Measurements from ENCODE around the gene LGI4. TPM values are rescaled to one million over a fixed set of nuclear protein-coding genes. Genes with fewer than 3 reads are reported as not detected.
"Not testable (repeated sequence)": the region's sequence is repeated elsewhere in the genome, so short reads cannot be mapped to it uniquely, and the experiment has no call there.

The LGI4 gene
- polyA plus RNA-seq, 1 donor from 2014 or later, result not detected

DNA sequence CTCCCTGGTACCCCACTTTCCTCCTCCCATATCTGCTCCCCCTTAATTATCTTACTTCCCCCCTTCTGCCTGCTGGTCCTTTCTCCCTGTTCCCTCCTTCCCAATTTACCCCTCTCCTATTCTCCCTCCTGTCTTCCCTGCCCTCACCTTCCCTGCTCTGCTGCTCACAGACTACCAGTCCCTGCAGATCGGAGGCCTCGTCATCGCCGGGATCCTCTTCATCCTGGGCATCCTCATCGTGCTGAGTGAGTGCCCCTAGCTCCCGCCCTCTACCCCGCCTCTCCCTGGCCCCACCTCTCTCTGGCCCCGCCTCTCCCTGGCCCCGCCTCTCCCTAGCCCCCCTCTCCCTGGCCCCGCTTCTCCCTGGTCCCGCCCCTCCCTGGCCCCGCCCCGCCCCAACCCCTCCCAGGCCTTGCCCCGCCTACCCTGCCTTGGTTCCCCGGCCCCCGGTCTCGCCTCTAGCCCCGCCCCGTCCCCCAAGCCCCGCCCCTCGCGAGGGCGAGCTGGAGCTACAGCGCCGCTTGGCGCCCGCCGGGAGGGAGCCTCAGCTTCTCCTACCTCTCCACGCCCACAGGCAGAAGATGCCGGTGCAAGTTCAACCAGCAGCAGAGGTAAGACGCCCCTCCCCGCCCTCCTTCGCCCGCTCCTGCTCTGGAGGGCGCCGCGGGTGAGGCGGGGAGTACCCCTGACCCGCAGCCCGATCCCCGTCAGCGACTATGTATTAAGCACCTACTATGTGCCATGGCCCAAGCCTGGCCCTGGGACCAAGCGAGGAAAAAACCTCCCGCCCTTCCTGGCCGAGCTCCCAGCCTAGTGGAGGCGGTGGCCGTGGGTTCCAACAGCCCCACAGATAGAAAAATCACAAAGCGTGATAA lies 6.3 kb upstream of the LGI4 start:
- H3K27me3 Mint-ChIP-seq, result no peaks in the 10 kb centered on the region
- H3K27ac Mint-ChIP-seq, result peak overlapping the region; percentile 86 to 93 (median 92)
- H3K9me3 Mint-ChIP-seq, result no peaks in the 10 kb centered on the region
- peaks cover 1% of the 10 kb centered on the region for H3K36me3 Mint-ChIP-seq
- H3K4me1 Mint-ChIP-seq, result peaks cover 21 to 28% (median 26%) of the 10 kb centered on the region in 3 donors
- H3K4me3 Mint-ChIP-seq, result peak overlapping the region; percentile 81 to 95 (median 92)

DNA sequence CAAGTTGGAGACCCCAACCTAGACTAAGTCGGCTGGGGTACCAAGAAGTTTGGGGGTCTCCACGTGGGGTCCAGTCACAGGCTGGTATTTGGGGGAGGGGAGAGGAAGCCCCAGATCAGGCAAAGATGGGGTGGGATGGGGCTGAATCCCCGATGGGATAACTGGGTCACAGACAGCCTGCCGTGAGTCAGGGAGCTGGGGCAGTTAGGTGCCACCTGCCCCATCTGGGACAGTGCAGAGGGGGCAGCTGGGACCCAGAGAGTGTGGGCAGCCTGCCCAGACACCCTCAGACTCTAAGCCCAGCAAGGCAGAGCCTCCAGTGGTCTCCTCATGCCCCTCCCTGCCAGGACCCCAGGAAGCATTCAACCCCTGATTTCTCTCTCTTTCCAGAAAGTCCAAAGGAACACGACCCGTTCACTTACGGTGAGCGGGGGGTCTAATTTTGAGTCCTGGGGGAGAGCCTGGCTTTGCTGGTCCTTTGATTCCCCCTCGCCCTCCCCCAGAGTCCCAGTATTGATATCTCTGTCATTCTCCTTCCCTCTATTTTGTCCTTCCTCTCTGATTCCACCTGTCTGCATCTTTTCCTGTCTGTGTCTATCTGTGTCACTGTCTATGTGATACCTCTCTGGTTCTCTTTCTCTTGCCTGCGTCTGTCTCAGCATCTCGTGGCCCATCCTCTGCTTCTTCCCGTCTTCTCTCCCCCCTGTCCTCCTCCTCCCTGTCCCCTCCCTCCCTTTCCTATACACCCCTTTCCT lies 5.5 kb upstream of the LGI4 start:
- Mint-ChIP-seq H3K4me3 (peak overlapping the region in 1 of 4 donors; percentile 92), H3K36me3 (peaks cover 1% of the 10 kb centered on the region), H3K27ac (peak overlapping the region in 2 of 3 donors; percentile 16 to 86), H3K9me3 (no peaks in the 10 kb centered on the region), H3K27me3 (no peaks in the 10 kb centered on the region), H3K4me1 (peaks cover 21 to 31% (median 26%) of the 10 kb centered on the region in 3 donors)

DNA sequence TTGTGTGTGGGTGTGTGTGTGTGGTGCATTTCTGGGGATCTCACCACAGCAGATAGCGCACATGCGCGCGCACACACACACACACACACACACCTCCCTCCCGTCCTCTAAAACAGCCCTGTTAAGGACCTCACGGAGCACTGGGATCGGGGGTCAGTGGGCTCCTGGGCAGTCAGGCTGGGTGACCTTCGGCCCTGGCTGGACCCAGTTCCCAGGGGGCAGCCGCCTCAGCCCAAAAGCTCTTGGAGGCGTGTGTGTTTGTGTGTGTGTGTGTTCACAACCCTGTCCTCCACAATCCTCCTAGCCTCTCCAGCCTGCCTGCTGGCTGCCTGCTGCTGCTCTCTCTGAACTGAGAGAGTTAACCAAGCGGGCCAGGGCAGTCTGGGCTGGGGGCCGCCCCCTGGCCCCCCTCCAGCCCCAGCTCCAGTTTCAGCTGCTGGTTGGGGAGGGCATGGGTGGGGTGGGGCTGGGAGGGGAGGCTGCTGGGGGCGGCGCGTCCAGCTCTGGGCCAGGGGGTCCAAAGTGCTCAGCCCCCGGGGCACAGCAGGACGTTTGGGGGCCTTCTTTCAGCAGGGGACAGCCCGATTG lies 3.5 kb upstream of the LGI4 start, which contains the start of gene FXYD1:
TSS of gene FXYD1 (plus strand) at position 520 of the 588 bp plus-strand sequence. CDS start 1,256 bp downstream, outside the sequence.
- Mint-ChIP-seq H3K9me3 (no peaks in the 10 kb centered on the region), H3K4me1 (peaks cover 15 to 27% (median 22%) of the 10 kb centered on the region in 3 donors), H3K27me3 (no peaks in the 10 kb centered on the region), H3K4me3 (peak within 1 kb of the TSS in 1 of 4 donors; percentile 58), H3K36me3 (peaks cover 1% of the 10 kb centered on the region), H3K27ac (peak within 1 kb of the TSS in 2 of 3 donors; percentile 19 to 66)

DNA sequence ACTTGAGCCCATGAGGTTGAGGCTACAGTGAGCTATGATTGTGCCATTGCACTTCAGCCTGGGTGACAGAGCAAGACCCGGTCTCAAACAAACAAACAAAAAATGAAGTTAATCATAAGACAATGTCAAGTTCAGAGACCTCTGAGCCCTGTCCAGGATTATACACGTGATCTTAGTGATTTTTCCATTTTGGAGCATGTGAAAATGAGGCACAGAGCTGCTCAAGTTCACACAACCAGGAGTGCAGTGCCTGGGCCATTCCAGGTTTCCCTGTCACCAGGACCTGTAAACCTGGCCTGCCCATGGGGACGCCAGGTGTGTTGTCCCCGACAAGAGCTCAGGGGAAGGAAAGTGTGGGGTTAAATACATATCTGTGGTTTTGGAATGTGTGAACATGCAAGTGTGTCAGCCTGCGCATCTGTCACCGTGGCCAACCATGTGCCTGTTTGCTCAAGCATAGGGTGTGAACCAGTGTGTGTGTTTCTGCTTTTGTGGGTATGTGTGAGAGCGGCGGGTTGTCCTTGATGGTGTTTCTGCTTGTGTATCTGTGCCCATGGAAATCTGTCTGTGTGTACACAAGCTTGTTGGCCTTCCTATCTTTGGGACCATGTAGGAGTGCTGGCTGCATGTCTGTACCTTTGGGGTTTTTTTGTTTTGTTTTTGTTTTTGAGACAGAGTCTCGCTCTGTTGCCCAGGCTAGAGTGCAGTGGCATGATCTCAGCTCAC lies 2.3 kb upstream of the LGI4 start:
- H3K4me1 Mint-ChIP-seq, result peaks cover 14 to 27% (median 20%) of the 10 kb centered on the region in 3 donors
- peaks cover 1% of the 10 kb centered on the region for H3K36me3 Mint-ChIP-seq
- no peaks in the 10 kb centered on the region for H3K27me3 Mint-ChIP-seq
- peaks cover 0 to 4% (median 0%) of the 10 kb centered on the region in 3 donors for H3K9me3 Mint-ChIP-seq
- H3K27ac Mint-ChIP-seq, result peak overlapping the region in 1 of 3 donors; percentile 63
- no peak overlapping the region for H3K4me3 Mint-ChIP-seq

DNA sequence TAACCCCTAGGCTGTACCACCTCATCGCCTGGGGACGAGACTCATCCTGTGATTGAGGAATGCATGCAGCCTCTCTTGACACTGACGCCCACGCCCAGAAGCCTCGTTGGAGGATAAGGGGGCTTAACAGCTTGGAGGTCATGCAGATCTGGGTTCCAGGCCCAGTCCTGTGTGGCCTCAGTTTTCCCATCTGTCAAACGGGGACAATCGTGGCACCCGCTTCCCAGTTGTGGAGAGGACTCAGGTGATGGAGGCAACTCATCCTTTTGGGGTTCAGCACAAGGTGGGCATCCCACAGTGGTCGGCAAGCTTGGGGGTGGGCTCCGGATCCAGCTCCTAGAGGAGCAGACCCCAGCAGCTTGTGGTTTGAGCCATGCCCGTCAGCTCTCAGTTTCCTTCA lies 1.4 kb upstream of the LGI4 start:
- H3K9me3 Mint-ChIP-seq, result peaks cover 0 to 4% (median 0%) of the 10 kb centered on the region in 3 donors
- peaks cover 6 to 20% (median 12%) of the 10 kb centered on the region in 3 donors for H3K4me1 Mint-ChIP-seq
- H3K27ac Mint-ChIP-seq, result no peak overlapping the region
- no peak overlapping the region for H3K4me3 Mint-ChIP-seq
- no peaks in the 10 kb centered on the region for H3K36me3 Mint-ChIP-seq
- H3K27me3 Mint-ChIP-seq, result no peaks in the 10 kb centered on the region

DNA sequence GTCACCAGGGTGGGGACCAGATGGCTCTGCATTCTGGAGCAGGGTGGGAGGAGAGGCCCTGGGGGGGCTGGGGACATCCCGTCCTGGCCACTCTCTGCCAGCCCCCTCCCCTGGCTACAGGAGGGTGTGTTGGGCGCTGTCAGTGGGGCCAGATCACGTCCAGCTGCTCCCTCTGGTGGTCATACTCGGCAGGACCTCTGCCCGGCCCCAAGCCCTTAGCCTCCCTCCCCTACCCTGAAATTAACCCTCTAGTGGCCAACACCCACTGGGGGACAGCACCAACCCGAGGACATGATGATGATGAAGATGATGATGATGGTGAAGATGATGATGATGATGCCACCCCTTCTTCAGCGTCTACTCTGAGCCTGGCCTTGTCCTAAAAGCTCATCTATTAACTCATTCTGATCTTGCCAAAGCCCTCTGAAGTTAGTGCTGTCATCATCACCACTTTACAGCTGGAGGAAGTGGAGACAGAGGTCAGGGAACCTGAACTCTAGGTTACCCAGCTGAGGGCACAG lies 590 bp upstream of the LGI4 start:
- H3K27me3 Mint-ChIP-seq, result no peaks in the 10 kb centered on the region
- H3K4me3 Mint-ChIP-seq, result peak overlapping the region in 1 of 4 donors; percentile 12
- no peak overlapping the region for H3K27ac Mint-ChIP-seq
- H3K36me3 Mint-ChIP-seq, result no peaks in the 10 kb centered on the region
- H3K9me3 Mint-ChIP-seq, result peaks cover 0 to 4% (median 0%) of the 10 kb centered on the region in 3 donors
- H3K4me1 Mint-ChIP-seq, result peaks cover 6 to 16% (median 6%) of the 10 kb centered on the region in 3 donors

DNA sequence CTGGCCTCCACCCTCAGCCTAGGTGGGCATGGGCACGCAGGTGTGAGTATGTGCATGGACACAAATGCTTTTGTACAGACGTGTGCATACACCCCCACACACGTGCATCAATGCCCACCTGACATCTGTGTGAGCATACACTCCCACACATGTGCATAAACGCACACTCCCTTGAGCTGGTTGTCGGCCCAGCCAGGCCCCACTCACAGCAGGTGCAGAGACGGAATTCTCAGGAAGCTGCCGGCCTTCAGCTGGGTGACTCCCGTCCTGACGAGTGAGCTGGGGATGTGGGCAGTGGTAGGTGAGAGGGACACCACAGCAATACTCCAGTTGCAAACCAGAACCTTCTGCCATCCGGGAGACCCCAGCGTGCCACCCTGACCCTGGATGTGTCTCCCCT lies 1.0 kb downstream of the LGI4 start:
- Mint-ChIP-seq H3K4me3 (no peak overlapping the region), H3K9me3 (peaks cover 0 to 4% (median 0%) of the 10 kb centered on the region in 3 donors), H3K4me1 (peaks cover 6 to 16% (median 6%) of the 10 kb centered on the region in 3 donors)

DNA sequence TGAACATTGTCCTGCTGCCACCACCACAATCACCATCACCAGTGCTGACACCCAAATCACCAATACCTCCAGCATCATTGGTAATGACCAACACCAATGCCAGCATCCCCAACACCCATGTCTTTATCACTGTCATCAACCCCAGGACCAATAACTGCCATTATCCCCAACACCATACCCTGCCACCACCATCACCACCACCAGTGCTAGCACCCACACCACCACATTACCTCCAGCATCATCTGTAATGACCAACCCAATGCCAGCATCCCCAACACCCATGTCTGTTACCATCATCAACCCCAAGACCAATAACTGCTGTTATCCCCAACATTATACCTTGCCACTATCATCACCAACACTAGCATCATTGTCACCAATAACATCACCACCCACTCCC lies 2.6 kb downstream of the LGI4 start:
- no peaks in the 10 kb centered on the region for H3K27me3 Mint-ChIP-seq
- no peak overlapping the region for H3K4me3 Mint-ChIP-seq
- no peak overlapping the region for H3K27ac Mint-ChIP-seq
- H3K9me3 Mint-ChIP-seq, result peaks cover 0 to 4% (median 0%) of the 10 kb centered on the region in 3 donors
- no peaks in the 10 kb centered on the region for H3K36me3 Mint-ChIP-seq
- peaks cover 3 to 8% (median 6%) of the 10 kb centered on the region in 3 donors for H3K4me1 Mint-ChIP-seq

More for the DNA sequence above, 1.0 kb downstream of the LGI4 start:
- H3K27me3 Mint-ChIP-seq, result no peaks in the 10 kb centered on the region
- no peaks in the 10 kb centered on the region for H3K36me3 Mint-ChIP-seq
- no peak overlapping the region for H3K27ac Mint-ChIP-seq

DNA sequence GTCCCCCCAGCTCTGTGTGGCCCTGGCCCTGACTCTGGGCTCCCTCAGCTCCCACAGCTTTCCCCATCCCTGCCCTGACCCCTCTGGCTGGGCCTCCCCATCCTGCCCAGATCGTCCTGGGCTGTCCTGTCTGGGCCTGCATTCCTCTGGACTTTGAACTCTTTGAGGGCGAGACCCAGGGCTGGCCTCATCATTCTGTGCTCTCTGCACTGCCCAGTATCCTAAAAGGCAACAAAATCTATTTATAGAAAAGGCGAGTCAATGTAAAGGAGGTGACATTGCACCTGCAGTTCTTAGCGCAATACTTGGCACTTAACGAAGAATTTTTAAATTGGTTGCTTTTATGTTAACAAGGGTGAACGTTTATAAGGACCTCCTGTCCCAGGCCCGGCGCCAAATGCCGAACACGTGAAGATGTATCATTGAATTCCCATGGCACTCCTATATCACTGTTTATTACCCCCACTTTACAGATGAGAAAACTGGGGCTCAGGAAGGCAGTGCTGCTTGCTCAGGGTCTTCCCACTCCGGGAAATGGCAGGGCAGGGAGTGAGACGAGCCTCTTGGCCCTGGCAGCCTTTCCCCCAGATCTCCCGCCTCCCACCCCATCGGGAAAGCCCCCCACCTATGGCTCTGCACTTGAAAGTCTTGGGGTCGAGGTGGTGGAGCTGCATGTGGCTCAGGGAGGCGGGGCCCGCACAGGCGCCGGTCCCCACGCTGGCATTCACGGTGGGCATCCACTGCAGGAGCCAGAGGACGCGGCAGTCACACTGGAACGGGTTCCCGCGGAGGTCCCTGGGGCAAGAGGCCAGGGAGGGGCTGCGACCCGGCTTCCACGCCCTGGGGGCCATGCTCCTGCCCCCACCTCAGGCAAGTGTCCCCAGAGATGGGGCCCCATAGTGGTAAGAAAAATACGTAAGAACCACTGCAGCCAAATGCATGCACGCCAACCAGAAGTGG lies 3.8 kb downstream of the LGI4 start:
- H3K36me3 Mint-ChIP-seq, result no peaks in the 10 kb centered on the region
- H3K4me3 Mint-ChIP-seq, result no peak overlapping the region
- peaks cover 0 to 4% (median 0%) of the 10 kb centered on the region in 3 donors for H3K9me3 Mint-ChIP-seq
- H3K4me1 Mint-ChIP-seq, result peaks cover 0 to 5% (median 3%) of the 10 kb centered on the region in 3 donors
- no peak overlapping the region for H3K27ac Mint-ChIP-seq
- H3K27me3 Mint-ChIP-seq, result no peaks in the 10 kb centered on the region

DNA sequence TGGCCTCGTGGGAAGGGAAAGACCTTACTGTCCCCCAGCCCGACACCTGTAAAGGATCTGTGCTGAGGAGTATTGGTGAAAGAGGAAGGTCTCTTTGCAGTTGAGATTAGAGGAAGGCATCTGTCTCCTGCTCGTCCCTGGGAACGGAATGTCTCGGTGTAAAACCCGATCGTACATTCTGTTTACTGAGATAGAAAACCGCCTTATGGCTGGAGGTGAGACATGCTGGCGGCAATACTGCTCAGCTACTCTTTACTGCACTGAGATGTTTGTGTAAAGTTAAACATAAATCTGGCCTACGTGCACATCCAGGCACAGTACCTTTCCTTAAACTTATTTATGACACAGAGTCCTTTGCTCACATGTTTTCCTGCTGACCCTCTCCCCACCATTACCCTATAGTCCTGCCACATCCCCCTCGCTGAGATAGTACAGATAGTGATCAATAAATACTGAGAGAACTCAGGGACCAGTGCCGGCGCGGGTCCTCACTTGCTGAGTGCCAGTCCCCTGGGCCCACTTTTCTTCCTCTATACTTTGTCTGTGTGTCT lies 5.1 kb downstream of the LGI4 start:
- not testable (repeated sequence) for H3K27me3 Mint-ChIP-seq, H3K36me3 Mint-ChIP-seq, H3K4me1 Mint-ChIP-seq, H3K4me3 Mint-ChIP-seq, H3K27ac Mint-ChIP-seq, H3K9me3 Mint-ChIP-seq

DNA sequence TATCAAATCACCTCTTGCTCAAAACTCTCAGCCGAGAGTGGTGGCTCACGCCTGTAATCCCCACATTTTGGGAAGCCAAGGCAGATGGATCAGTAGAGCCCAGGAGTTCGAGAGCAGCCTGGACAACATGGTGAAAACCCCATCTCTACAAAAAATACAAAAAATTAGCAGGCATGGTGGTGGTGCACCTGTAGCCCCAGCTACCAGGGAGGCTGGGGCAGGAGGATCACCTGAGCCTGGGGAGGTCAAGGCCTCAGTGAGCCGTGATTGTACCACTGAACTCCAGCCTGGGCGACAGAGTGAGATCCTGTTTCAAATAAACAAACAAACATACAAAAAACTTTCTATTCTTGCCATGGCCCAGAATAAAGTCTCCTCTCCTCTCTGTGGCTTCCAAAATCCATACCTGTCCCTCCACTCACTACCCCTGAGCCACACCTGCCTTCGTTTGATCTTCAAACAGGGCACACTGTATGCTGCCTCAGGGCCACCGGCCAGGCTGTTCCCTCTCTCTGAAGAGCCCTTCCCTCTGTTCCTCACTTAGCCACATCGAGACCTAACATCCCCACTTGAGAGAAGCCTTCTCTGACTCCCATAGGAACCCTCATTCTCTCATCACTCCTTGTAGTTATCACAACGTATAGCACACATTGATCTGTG lies 6.3 kb downstream of the LGI4 start:
- Mint-ChIP-seq H3K9me3 (peaks cover 0 to 4% (median 0%) of the 10 kb centered on the region in 3 donors), H3K4me3 (peak overlapping the region in 1 of 4 donors; percentile 15), H3K36me3 (no peaks in the 10 kb centered on the region), H3K27me3 (no peaks in the 10 kb centered on the region), H3K27ac (peak overlapping the region in 1 of 3 donors; percentile 13), H3K4me1 (peaks cover 9 to 13% (median 9%) of the 10 kb centered on the region in 3 donors)

DNA sequence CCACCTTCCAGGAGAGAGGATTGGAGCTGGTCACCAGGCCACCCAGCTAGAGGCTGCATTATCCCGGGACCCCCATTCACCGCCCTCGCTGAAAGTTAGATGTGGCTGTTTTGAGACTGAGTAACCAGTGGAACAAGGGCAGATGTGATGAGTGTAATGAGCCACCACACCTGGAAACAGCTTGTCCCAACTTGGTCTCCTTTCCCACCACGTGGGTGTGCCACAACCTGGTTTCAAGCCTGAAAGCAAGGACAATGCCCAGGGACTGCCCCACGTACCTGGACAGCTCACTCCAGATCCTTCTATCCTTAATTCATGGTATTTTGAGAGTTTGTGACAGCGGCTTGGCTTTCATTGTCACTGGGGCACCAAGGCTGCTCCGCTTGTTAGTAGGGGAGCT lies 7.0 kb downstream of the LGI4 start:
- peaks cover 0 to 4% (median 0%) of the 10 kb centered on the region in 3 donors for H3K9me3 Mint-ChIP-seq
- no peak overlapping the region for H3K27ac Mint-ChIP-seq
- H3K4me1 Mint-ChIP-seq, result peaks cover 9 to 13% (median 9%) of the 10 kb centered on the region in 3 donors
- no peaks in the 10 kb centered on the region for H3K36me3 Mint-ChIP-seq
- H3K27me3 Mint-ChIP-seq, result no peaks in the 10 kb centered on the region
- H3K4me3 Mint-ChIP-seq, result no peak overlapping the region

DNA sequence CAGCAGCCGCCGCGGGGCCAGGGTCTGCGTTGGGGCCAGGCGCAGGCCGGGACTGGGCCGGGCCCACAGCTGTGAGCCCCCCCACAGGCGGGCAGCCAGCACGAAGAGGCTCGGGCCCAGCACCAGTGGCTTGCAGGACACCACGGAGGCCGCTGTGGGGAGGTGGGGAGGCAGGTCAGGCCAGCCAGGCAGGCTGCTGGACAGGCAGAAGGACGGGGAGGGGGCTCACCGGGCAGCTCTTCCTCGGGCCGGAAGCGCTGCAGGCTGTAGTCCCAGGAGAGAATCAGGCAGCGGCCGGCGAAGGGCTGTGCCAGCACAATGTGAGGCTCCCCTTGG lies 8.3 kb downstream of the LGI4 start:
- H3K27me3 Mint-ChIP-seq, result no peaks in the 10 kb centered on the region
- H3K4me1 Mint-ChIP-seq, result peaks cover 9 to 13% (median 9%) of the 10 kb centered on the region in 3 donors
- no peaks in the 10 kb centered on the region for H3K9me3 Mint-ChIP-seq
- H3K4me3 Mint-ChIP-seq, result no peak overlapping the region
- no peaks in the 10 kb centered on the region for H3K36me3 Mint-ChIP-seq
- no peak overlapping the region for H3K27ac Mint-ChIP-seq

Data from IgD-negative memory B cell (primary cell).